ENCODE data around the gene CACNB2. TPM values are rescaled to one million over a fixed set of nuclear protein-coding genes. Genes with fewer than 3 reads are reported as not detected.
"Not testable (repeated sequence)": the region's sequence is repeated elsewhere in the genome, so short reads cannot be mapped to it uniquely, and the experiment has no call there.

CACNB2 gene
- total RNA-seq, 3 donors from 2014 or later: not detected

DNA sequence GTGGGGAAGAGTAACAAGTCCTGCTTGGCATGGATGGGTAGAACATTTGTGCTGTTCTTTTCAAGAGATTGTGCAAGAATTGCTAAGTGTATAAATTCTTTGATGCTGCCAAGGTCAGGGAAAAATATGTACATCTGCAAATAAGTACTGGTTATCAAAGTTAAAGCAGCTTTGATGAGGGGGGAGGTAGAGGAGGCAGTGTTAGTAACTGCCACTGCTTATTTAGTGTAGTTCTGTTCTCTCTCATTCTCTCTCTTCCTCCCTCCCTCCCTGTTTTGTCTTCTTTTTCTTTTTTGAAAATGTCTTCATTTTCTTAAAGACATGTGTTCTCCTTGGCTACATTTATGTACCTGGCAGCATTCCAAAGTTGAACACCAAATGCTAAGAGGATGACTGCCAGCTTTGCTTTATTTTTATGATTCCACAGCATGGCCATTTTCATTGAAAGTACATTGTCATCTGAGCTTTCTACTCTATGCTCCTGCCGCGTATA lies 18.6 kb downstream of the CACNB2 start:
- H3K36me3 Mint-ChIP-seq (ENCODE audit: insufficient read depth): no peaks in the 10 kb centered on the region
- H3K9me3 Mint-ChIP-seq: no peaks in the 10 kb centered on the region
- H3K27me3 Mint-ChIP-seq (ENCODE audit: low read depth): no peaks in the 10 kb centered on the region
- no peak for DNase-seq
- H3K4me1 Mint-ChIP-seq (ENCODE audit: low read depth): no peaks in the 10 kb centered on the region
- no peak overlapping the region for H3K4me3 Mint-ChIP-seq
- no peak for ATAC-seq

DNA sequence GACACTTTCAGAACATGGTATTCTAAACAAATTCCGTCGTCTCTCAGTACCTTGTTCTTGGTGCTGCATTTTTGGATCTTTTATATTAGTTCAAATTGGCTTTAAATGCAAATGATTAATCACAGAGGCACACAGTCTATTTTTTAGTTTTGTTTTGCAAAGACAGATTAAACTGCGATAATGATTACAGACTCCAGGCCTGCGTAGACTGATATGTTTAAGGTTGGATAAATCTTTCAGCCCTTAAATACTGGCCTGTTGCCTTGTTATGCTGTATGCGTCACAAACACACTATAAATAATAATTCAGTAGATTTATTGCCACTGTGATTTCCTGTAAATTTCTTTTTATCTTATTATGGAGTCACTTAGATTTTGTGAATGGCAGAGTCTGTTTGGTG lies 19.3 kb downstream of the CACNB2 start:
- H3K27me3 Mint-ChIP-seq (ENCODE audit: low read depth): no peaks in the 10 kb centered on the region
- ATAC-seq (no peak), DNase-seq (no peak)
- no peaks in the 10 kb centered on the region for H3K4me1 Mint-ChIP-seq (ENCODE audit: low read depth)
- no peaks in the 10 kb centered on the region for H3K36me3 Mint-ChIP-seq (ENCODE audit: insufficient read depth)
- H3K4me3 Mint-ChIP-seq: no peak overlapping the region
- no peaks in the 10 kb centered on the region for H3K9me3 Mint-ChIP-seq

DNA sequence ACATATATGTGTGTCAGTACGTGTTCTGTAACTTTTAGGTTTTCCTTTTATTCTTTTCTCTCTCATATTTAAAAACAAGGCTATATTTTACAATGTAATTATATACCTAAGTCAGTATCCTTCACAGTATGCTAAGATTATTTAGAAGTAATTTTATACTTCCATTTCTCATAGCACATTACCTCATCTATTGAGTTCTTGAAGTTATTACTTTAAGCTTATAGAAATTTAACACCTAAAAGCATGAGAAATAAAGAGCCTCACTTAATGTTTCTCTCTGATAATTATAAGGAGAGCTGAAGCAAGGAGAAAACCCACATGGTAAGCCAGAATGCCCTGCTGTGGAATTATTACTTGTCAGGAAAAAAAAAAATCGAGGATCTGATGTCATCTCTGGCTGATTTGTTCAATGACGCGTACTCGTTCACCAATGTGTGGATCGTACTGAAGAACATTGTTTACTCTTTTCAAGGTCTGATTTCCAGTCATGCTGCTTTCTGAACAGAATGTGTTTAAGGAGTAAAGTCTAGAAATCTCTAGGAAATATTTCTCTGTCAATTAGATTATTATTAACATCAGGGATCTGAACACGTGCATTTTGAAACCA lies 21.9 kb downstream of the CACNB2 start:
- no peak for ATAC-seq
- no peak for DNase-seq
- H3K4me3 Mint-ChIP-seq: no peak overlapping the region
- H3K27me3 Mint-ChIP-seq (ENCODE audit: low read depth): no peaks in the 10 kb centered on the region
- no peaks in the 10 kb centered on the region for H3K9me3 Mint-ChIP-seq
- H3K4me1 Mint-ChIP-seq (ENCODE audit: low read depth): no peaks in the 10 kb centered on the region
- no peaks in the 10 kb centered on the region for H3K36me3 Mint-ChIP-seq (ENCODE audit: insufficient read depth)

DNA sequence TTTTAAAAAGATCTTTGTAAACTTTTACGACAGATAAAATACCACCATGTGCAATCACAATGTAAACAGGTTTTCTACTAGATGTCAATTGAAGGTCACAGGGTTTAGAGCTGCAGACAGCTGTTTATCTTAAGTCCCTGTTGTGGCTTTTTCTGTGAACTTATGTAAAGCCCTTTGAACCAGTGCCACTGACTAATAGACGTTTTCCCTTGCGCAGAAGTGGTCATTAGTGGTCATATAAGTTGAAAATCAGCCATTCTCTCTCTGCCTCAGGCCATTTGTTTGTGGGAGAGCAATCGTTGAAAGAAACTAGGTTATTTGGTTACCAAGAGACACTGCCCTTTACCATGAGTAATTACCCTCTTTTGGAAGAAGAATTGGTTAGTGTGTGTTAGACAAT lies 23.9 kb downstream of the CACNB2 start:
- DNase-seq: no peak
- Mint-ChIP-seq H3K36me3 (ENCODE audit: insufficient read depth) (no peaks in the 10 kb centered on the region), H3K27me3 (ENCODE audit: low read depth) (no peaks in the 10 kb centered on the region), H3K4me3 (no peak overlapping the region), H3K9me3 (no peaks in the 10 kb centered on the region), H3K4me1 (ENCODE audit: low read depth) (no peaks in the 10 kb centered on the region)
- ATAC-seq: no peak

DNA sequence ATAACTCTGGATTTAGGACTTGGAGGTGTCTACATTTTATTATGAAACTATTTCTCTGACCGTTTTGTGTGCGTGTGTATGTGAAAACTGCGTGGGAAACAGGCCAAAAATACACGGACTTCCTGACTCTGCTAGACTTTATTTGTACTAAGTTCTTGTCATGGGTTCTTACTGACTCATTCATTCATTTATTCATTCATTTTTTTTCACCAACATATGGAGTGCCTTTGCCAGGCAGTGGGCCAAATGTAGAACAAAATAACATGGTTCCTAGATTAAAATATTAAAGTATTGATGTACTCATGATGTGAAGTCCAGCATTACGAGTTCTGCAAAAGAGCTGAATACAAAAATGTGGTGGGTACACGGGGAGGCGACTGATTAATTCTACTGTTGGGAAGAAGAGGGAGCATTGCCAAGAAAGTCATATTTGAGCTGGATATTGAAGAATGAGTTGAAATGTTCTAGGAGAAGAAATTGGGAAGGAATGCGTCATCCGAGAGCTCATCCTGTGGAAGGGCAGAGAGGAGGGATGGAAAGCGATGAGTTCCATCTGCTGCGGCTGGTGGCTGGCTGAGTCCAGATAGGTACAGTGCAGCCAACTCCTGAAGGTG lies 24.6 kb downstream of the CACNB2 start:
- no peaks in the 10 kb centered on the region for H3K27me3 Mint-ChIP-seq (ENCODE audit: low read depth)
- no peak for DNase-seq
- no peak for ATAC-seq
- no peak overlapping the region for H3K4me3 Mint-ChIP-seq
- no peaks in the 10 kb centered on the region for H3K9me3 Mint-ChIP-seq
- no peaks in the 10 kb centered on the region for H3K36me3 Mint-ChIP-seq (ENCODE audit: insufficient read depth)
- no peaks in the 10 kb centered on the region for H3K4me1 Mint-ChIP-seq (ENCODE audit: low read depth)

DNA sequence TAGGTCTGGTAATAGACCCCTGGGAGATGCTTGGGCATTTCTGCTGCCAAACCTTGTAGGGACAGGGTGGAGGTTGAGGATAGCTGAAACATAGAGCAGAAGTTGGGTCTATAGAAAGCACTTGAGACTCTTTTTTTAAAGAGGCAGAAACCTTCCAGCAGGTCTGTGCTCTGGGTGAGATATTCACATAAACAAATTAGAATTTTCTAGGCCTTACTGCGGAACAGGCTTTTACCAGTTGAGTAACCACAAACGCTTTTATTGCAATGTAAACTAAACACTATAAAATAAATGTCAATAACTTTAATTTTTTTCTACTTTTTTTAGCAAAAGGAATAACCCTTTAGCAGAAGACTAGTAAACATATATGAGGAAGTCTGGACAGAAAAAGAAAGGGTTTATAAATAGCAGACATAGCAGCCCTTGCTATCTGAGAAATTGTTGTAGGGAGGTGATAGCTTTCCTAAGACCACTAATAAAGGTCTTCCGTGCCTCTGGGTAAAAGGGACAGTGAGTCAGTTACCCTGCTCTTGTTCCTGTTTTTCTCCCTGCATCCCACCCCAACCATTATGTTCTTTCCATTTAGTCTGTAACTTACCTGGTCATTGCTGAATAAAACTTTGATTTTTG lies 38.7 kb downstream of the CACNB2 start:
- Mint-ChIP-seq H3K9me3 (no peaks in the 10 kb centered on the region), H3K4me1 (ENCODE audit: low read depth) (no peaks in the 10 kb centered on the region), H3K4me3 (no peak overlapping the region), H3K27me3 (ENCODE audit: low read depth) (peaks cover 6% of the 10 kb centered on the region), H3K36me3 (ENCODE audit: insufficient read depth) (no peaks in the 10 kb centered on the region)
- ATAC-seq (no peak), DNase-seq (no peak)

DNA sequence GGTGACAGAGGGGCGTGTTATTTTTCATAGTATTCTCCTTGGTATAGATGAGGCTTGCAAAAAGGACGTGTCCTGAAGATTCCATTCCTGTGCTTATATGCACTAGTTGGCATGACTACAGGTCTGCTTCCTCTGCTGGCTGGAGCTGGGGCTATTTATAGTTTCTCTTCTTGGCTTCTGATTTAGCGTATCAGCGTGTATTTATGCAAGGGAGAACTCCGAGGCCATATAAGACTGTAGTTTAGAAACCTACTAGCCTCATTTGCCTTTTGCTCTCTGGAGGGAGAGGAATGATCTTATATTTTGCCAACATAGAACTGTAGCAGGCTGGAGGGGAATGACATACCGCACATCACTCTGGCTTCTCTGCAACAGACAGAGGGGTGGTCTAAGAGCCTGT lies 39.7 kb downstream of the CACNB2 start:
- no peaks in the 10 kb centered on the region for H3K4me1 Mint-ChIP-seq (ENCODE audit: low read depth)
- DNase-seq (no peak), ATAC-seq (no peak)
- H3K4me3 Mint-ChIP-seq: no peak overlapping the region
- peaks cover 6% of the 10 kb centered on the region for H3K27me3 Mint-ChIP-seq (ENCODE audit: low read depth)
- H3K36me3 Mint-ChIP-seq (ENCODE audit: insufficient read depth): no peaks in the 10 kb centered on the region
- no peaks in the 10 kb centered on the region for H3K9me3 Mint-ChIP-seq

DNA sequence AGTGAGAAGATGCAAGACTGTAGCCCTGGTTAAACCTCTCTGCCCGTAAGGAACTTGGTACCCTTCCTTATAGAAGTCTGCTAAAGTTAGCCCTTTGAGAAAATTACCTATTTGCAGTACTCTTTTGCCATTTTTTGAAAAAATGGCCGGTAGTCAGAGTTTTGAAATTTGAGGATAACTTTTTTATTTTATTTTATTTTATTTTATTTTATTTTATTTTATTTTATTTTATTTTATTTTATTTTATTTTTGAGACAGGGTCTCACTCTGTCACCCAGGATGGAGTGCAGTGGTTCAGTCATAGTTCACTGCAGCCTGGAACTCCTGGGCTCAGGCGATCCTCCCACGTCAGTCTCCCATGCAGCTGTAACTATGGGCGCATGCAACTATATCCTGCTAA lies 41.2 kb downstream of the CACNB2 start:
- H3K27me3 Mint-ChIP-seq (ENCODE audit: low read depth); ATAC-seq; H3K36me3 Mint-ChIP-seq (ENCODE audit: insufficient read depth); DNase-seq; H3K9me3 Mint-ChIP-seq; H3K4me3 Mint-ChIP-seq; H3K4me1 Mint-ChIP-seq (ENCODE audit: low read depth): not testable (repeated sequence)

DNA sequence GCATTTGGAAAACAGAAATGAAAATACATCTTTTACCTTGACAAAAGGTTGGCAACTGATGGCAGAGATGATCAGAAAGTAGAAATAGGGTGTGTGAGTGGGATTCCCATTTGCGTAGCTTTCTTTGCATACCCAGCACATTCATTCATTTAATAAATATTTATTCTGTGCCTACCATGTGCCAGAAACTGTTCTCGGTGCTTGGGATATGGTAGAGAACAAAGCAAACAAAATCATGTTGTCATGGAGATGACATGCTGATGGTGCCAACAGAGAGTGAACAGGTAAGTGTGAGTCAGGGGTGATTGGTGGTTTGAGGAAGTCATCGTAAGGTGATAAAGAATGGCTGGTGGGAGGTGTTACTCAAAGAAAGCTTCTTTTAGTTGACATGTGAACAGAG lies 45.4 kb downstream of the CACNB2 start:
- Mint-ChIP-seq H3K4me3 (no peak overlapping the region), H3K27me3 (ENCODE audit: low read depth) (peaks cover 2% of the 10 kb centered on the region), H3K36me3 (ENCODE audit: insufficient read depth) (no peaks in the 10 kb centered on the region), H3K4me1 (ENCODE audit: low read depth) (no peaks in the 10 kb centered on the region), H3K9me3 (no peaks in the 10 kb centered on the region)
- ATAC-seq: no peak
- DNase-seq: no peak

DNA sequence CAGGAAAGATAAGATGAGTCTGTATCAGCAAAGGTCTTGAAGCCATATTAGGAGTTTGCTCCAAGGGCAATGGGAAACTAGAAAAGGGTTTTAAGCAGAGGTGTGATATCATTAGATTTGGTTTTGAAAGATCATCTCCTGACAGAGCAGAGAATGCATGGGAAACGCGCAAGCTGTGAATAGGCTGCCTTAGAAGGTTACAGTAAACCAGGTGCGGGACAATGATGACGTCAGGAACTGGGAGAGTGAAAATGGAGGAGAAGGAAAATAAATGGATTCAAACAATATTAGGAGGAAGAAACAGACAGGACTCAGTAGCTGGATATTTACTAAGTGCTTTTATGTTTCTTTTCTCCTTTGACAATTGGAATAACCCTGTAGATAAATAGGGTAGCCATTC lies 50.6 kb downstream of the CACNB2 start:
- no peaks in the 10 kb centered on the region for H3K4me1 Mint-ChIP-seq (ENCODE audit: low read depth)
- H3K4me3 Mint-ChIP-seq: no peak overlapping the region
- no peak for ATAC-seq

DNA sequence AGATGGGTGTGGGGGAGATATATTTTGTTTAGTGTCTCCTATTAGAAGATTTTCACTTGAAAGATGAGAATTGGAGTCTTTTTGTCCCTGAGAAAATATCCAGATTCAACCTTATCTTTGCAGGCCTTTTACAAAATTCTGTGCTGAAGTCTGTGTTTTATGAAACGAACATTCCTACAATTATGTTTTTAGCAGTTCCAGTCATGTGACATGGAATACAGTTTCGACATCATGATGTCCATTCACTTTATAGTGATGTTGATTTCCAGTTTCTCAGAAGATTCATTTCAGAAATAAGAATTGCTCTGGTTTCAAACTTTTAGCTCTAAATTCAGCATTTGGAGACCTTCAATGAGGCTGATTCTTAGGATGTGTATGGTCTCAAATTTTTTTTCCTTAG lies 54.4 kb downstream of the CACNB2 start:
- no peak overlapping the region for H3K4me3 Mint-ChIP-seq
- H3K27me3 Mint-ChIP-seq (ENCODE audit: low read depth): no peaks in the 10 kb centered on the region
- no peaks in the 10 kb centered on the region for H3K9me3 Mint-ChIP-seq
- no peak for ATAC-seq
- DNase-seq: no peak
- no peaks in the 10 kb centered on the region for H3K4me1 Mint-ChIP-seq (ENCODE audit: low read depth)
- no peaks in the 10 kb centered on the region for H3K36me3 Mint-ChIP-seq (ENCODE audit: insufficient read depth)

More for the DNA sequence above, 50.6 kb downstream of the CACNB2 start:
- no peaks in the 10 kb centered on the region for H3K9me3 Mint-ChIP-seq
- no peaks in the 10 kb centered on the region for H3K27me3 Mint-ChIP-seq (ENCODE audit: low read depth)
- DNase-seq: no peak
- no peaks in the 10 kb centered on the region for H3K36me3 Mint-ChIP-seq (ENCODE audit: insufficient read depth)

DNA sequence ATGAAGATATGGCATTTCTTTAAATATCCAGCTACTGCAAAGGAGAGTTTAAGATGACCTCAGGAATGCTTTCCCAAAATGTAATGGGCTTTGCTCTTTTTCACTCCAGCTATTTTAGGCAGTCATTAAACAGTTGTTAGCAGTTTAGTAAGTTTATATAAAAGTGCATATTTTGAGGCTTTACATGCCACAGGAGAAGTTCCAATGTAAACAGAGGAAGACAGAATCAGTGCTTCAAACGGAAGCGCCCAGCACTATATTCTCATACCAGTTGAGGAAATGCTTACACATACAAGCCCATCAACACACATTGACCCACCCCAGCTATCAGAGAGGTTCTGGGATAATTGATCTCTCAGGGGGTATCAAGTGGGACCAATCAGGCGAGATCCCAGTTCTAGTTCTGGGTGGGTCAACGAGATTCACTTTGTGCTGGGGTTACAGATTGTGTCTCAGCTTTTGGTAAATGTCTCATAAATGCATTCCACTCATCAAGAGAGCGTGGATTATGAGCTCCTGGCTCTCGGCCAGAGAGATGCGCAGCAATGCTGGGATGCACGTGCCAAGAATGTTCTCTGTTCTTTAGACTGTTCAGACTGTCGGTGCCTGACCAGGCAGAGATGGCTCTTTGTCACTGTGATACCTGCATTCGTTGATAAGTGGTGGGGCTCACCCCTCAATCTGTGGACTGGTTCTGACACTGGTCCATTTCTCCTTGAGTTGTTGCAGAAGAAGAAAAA lies 55.0 kb downstream of the CACNB2 start:
- no peak overlapping the region for H3K4me3 Mint-ChIP-seq
- H3K9me3 Mint-ChIP-seq: no peaks in the 10 kb centered on the region
- no peaks in the 10 kb centered on the region for H3K4me1 Mint-ChIP-seq (ENCODE audit: low read depth)
- DNase-seq (no peak), ATAC-seq (no peak)
- no peaks in the 10 kb centered on the region for H3K27me3 Mint-ChIP-seq (ENCODE audit: low read depth)
- H3K36me3 Mint-ChIP-seq (ENCODE audit: insufficient read depth): no peaks in the 10 kb centered on the region

DNA sequence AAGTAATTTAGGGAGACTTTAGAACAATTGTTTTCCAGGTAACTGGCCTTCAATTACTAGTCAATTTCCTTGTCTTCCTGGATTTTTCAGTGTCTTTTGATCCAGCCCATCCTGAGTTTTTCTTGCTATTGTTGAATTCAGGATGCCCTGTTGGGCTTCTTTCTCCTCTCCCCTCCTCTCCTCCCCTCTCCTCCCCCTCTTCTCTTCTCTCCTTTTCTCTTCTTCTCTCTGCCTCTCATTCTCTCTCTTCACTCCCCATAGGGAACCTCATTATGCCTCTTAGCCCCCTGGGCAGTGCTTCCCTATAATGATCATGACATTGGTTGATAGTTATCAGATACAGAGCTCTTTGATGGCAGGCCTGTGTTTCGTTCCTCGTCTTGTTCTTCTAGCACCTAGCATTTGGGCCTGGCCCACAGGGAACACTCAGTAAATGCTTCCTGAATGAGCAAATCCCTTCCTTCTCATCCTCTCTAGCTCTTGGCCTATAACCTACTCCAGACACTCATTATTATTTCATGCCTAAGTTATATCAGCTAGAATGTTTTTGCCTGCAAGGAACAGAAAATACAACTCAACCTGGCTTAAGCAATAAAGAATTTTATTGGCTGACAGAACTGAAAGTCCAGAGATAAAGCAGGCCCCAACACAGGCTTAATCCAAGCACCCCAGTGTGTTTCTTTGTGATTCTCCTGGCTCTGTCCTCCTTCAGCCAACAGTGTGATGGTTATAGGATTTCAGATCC lies 56.8 kb downstream of the CACNB2 start:
- Mint-ChIP-seq H3K9me3 (no peaks in the 10 kb centered on the region), H3K27me3 (ENCODE audit: low read depth) (no peaks in the 10 kb centered on the region), H3K4me1 (ENCODE audit: low read depth) (no peaks in the 10 kb centered on the region), H3K4me3 (no peak overlapping the region), H3K36me3 (ENCODE audit: insufficient read depth) (no peaks in the 10 kb centered on the region)
- DNase-seq (no peak), ATAC-seq (no peak)

DNA sequence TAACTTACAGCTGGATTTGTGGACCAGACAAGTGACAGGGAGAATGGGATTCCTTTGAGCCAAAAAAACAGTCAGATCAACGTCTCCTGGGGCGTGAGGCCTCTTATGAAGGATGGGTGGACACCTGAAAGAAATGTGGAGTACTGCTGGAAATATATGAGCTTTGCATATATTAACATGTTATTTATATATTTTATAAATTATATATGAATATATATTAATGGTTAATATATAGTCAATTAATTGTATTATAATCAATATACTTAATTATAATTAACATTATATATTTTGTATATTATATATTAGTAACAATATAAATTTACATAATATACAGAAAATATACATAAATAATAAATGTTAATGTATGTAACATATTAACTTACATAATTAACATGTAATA lies 57.5 kb downstream of the CACNB2 start:
- Mint-ChIP-seq H3K9me3 (no peaks in the 10 kb centered on the region), H3K27me3 (ENCODE audit: low read depth) (no peaks in the 10 kb centered on the region), H3K36me3 (ENCODE audit: insufficient read depth) (no peaks in the 10 kb centered on the region), H3K4me1 (ENCODE audit: low read depth) (no peaks in the 10 kb centered on the region), H3K4me3 (no peak overlapping the region)
- no peak for ATAC-seq
- DNase-seq: no peak
